HG03060 (cell line): ENCODE results near the gene CLN6.
"Not testable (repeated sequence)": the region's sequence is repeated elsewhere in the genome, so short reads cannot be mapped to it uniquely, and the experiment has no call there.

ENCODE experiments used
- ATAC-seq: cut with Tn5 transposase; IDR thresholded peaks from one replicate; pipeline ENCODE4 v1.9.1; 2021; ENCODE audit warnings: low read depth, moderate number of reproducible peaks; ENCODE audit not compliant: unreplicated experiment

CLN6 gene

DNA sequence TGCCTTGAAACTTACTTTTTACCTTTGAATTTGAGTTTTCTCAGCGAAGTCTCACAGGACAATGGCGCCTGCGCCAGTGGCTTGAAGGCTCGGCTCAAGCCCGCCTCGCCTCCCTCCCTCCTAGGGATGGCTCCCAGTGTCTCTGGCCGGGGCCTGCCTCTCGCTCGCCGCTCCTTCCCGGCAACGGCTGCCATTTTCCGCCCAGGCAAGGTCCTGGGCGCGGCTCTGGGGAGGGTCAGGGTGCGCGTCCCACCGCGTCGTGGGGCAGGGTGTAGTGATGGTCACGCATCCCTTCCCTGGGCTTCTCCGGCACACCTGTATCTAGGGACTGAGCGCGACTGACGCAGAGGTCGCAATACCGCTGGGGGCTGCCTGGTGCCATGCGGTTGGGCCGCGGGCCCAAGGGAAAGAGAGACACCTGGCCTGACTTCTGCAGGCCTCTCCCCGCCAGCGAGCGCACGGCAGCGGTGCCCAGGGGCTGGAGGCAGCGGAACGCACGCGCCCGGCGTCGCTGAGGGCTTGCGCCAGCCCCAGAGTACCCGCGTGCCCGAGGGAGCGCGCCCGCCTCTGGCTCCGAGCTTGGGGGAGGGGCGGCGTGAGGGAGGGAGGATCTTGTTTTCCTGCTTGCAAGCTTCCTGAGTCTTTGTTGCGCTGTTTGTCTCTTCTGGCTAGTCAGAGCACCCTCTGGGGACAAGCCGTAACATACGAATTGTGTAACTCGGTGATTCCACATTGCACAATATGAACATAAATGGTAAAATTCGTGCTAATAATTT is 27.3 kb upstream of the CLN6 start:
- no peak for ATAC-seq

DNA sequence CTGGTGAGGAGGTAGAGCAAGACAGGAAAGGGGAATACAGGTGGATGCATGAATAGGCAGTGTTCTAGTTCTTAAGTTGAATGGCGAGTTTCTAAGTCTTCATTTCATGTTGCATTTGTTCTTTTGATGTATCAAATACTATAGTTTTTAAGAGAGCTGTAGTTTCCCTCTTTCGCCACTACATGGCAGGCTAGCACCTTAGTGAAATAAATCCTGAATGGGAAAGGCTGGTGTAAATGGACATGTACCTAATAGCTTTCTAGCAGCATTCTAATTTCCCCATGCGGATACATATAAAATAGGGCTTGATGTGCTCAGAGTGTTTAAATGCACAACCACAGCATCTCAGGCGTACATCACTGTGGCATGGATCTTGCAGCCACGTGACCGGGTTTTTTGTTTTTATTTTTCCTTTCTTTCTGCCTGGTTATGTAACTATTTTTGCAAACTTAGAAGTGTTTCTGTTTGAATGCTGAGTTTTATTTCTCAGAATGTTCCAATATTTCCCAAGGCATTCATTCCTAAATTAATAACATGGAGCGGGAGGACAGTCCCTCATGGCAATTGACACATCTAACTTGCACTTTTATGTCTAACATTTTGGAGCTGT is 23.5 kb upstream of the CLN6 start:
- ATAC-seq = no peak

DNA sequence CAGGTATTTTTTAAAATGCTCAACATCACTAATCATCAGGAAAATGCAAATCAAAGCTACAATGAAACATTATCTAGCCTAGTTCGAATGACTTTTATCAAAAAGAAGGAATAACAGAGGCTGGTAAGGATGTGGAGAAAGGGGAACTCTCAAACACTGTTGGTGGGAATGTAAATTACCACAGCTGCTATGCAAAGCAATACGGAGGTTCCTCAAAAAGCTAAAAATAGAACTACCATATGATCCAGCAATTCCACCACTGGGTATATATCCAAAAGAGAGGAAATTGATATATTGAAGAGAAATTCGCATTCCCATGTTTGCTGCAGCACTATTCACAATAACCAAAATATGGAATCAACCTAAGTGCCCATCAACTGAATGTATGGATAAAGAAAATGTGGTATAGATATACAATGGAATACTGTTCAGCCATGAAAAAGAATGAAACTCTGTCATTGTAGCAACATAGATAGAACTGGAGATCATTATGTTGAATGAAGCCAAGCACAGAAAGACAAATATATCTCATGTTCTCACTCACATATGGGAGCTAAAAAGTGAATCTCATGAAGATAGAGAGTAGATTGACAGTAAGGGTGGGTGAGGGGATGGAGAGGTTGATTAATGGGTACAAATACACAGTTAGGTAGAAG is 19.7 kb upstream of the CLN6 start:
- ATAC-seq = no peak

DNA sequence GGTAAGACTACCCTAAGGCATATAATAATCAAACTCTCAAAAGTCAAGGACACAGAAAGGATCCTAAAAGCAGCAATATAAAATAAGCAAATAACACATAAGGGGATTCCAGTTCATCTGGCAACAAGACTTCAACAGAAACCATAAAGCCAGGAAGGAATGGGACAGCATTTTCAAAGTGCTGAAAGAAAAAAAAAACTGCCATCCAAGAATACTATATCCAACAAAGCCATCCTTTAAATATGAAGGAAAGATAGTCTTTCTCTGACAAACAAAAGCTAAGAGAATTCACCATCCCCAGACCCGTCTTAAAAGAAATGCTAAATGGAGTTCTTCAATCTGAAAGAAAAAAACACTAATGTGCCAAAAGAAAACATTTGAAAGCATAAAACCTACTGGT is 14.7 kb upstream of the CLN6 start:
- ATAC-seq = no peak

DNA sequence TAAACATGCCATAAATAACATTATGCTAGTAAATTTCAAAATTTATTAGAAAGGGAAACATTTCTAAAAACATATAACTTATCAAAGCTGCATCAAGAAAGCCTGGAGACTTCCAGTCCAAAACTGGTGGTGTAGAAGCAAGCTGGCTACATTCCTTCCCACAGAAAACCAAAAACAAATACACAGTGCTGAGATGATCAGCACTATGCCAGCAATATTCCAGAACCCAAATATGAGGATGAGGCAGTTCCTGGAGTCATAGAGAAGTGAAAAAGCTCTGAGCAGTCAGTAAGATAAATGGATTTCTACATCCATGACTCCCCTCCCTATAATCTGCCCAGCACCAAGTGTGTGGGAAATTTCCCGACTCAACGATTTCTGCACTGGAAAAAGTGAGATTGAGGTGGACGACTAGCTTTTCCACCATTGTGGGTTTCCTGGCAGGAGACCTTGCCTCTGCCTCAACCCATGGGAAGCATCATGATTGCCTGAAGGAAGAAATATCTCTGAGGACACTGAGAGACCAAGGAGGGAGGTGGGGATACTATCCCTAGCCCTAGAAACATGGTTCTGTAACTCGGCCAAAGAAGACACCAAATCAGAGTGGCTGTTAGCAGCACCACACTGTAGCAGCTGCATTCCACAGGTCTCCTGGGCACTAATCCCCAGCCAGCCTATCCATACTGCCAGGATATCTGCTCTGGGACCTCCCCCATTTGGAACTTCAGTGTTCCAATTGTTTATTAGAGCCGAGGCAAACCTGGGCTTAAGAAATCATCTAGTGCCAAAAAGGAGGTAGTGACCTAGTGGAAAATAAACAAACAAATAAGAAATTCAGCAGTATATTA is 11.8 kb upstream of the CLN6 start:
- ATAC-seq = no peak

DNA sequence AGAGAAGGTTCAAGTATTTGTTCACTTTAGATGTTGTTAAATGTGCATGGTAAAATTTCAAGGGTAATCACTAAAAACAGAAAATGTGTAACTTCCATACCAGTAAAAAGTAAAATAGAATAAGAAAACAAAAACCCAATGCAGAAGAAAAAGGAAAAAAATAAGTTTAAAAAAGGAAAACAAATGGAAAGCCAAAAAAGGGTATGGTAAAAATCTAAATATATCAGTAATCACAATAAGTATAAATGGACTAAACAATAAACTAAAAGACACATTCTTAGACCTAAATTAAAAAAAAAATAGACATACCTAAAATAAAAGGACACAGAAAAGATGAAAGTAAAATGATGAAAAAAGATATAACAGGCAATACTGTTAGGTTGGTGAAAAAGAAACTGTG is 9.5 kb upstream of the CLN6 start:
- no peak for ATAC-seq

DNA sequence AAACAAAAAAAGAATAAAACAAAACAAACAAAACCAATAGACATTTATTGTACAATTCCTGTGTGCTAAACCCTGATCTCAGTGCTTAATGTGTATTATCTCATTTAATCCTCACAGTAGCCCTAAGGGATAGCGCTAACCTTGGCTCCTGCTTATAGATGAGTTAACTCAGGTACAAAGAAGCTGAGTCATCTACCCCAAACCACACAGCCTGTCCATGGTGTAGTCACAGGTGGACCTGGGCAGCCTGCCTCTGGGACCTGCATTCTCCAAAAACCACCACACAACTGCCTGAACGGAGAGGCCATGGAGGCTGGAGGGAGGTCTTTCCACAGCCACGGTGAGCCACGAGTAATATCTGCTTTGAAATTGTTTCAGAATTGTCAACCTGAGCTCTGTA is 5.5 kb upstream of the CLN6 start:
- no peak for ATAC-seq

DNA sequence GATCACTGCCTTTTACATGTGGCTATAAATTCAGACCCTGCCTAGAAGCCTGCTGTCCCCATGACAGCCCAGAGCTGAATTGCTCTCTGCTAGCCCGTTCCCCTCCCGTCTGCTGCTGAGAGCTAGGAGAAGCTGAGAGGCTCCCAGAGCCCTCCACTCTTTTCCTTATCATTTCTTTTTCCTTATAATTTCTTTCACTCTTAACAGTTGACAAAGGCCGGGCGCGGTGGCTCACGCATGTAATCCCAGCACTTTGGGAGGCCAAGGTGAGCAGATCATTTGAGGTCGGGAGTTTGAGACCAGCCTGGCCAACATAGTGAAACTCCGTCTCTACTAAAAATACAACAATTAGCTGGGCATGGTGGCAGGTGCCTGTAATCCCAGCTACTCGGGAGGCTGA is 5.0 kb upstream of the CLN6 start:
- not testable (repeated sequence) for ATAC-seq

DNA sequence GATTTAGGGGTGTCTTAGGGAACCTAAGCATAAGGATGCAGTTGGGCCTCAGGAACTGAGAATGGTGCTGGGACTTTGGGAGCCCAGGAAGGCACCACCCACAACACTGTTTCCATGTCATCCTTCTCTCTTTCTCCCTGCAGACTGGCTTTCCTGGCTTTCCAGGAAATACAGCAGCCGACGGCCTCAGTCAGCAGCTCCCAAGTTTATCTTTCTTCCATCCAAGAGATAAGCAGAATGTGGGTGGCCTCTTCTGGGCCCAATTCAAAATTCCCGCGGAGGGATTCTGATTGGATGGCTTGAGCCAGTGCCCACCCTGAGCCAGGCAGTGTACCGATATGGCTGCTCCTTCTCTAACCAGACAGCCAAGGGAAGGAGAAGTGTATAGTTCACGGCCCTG is 4.5 kb upstream of the CLN6 start:
- no peak for ATAC-seq

DNA sequence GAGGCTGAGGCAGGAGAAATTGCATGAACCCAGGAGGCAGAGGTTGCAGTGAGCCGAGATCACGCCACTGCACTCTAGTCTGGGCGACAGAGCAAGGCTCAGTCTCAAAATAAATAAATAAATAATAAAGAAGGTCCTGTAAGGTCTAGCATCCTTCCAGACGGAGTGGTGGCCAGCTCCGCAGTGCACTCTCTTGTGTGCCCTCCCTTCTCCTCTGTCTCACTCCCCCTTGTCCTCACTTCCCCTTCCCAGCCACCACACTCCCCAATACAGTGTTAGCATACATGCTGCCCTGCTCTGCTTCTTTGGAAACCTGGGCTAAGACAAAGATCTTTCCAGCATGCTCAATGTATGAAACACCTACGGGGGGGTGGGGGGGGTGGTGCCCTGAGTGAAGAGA is 3.4 kb upstream of the CLN6 start:
- no peak for ATAC-seq

DNA sequence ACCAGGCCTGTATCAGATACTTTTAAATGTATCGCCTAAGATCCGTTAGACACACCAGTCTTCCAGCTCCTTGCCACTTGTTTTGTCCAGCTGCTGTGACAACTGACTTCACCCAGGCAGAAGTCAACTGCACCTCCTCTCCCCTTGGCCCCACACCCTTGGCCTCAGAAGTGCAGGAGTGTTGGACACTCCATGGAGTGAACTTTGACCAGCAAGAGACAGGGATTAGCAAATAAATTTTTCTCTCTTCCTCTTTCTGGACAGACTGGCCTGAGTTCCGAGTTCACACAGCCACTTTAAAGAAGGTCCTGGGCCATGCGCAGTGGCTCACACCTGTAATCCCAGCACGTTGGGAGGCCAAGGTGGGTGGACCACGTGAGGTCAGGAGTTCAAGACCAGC is 2.9 kb upstream of the CLN6 start:
- ATAC-seq = no peak

DNA sequence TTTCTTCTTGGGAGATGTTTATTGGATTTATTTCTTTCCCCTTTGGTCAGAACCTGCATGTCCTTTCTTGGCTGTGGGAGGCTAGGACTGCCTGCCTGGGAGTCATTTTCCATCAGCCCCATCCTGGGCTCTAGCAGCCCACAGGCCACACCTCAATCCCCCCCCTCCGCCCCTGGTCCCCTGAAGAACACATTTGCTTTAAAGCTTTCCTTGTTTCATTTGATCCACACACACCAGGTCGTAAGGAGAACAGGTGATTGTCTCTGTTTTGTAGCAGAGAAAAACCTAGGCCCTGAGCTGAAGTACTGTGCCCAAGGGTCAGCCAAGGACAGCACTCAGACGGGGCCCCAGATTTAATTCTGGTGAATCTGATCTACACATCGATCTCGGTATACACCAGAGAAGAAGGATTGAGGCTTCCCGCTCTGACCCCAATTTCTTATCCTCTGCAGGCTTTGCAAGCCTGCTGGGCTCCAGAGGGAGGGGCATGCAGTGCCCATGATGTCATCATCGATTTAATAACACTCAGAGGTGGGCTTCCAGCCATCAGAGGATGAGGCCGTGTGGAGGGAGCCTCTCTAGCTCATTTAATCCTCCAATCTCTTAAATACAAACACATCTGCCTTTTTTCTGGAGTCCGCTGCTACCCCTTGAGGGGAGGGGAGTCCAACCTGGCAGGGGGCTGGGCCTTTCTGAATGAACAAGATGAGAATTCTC is 1.7 kb upstream of the CLN6 start:
- no peak for ATAC-seq

DNA sequence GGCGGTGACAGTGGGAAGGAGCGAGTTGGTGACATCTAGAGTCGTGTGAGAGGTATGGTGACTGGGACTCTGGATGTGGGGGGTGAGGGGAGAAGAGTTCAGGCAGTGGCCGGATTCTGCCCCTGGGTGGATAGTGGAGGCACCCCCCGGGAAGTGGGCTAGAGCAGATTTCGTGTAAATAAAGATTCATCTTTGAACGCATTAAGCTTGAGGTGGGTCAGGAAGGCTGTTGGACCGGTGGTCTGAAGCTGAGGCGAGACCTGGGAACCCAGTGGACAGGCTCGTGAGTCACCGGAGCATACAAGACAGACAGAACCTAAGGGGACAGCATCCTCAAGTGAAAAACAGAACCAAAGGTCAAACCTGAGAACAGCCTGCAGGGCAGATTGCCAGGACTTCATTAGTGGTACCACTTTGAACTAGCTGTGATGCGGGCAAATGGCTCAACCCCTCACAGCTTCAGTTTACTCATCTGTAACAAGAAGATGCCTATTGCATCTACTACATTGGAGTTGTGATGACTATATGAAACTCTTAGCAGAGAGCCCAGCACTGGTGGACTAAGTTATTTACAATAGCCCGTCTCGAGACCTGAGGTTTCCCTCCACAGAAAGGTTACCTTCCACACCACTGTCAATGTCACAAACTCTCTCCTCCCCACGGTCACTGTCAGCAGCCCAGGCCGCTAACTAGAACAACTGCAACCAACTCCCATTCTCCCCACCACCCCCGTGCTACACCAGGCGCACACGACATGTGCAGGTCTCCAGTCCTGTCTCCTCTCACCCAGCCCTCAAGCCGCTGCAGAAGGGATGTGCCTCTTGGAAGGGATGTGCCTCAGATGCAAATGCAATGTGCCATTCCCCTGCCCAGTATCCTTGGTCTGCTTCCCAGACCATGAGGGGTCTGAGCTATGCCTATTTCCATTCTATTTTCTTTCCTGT is 901 bp upstream of the CLN6 start:
- no peak for ATAC-seq

DNA sequence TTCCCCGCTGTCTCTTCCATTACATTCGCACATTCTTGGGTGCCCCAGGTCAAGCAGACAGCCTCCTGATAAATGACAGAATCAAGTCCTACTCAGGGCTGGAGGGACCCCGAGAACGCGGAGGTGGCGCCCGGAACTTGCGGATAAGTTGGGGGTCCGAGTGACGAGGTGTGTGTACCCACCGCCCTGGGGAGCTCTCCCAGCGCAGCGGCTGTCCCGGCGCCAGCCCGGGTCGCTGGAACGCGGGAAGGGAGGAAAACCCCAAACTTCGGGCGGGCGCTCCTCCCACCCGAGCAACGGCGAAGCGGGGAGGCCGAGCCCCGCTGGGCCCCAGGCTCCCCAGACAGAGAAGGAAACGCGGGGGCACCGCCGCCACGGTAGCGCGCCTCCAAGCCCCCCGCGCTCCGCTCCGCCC is 550 bp downstream of the CLN6 start:
- ATAC-seq = no peak

DNA sequence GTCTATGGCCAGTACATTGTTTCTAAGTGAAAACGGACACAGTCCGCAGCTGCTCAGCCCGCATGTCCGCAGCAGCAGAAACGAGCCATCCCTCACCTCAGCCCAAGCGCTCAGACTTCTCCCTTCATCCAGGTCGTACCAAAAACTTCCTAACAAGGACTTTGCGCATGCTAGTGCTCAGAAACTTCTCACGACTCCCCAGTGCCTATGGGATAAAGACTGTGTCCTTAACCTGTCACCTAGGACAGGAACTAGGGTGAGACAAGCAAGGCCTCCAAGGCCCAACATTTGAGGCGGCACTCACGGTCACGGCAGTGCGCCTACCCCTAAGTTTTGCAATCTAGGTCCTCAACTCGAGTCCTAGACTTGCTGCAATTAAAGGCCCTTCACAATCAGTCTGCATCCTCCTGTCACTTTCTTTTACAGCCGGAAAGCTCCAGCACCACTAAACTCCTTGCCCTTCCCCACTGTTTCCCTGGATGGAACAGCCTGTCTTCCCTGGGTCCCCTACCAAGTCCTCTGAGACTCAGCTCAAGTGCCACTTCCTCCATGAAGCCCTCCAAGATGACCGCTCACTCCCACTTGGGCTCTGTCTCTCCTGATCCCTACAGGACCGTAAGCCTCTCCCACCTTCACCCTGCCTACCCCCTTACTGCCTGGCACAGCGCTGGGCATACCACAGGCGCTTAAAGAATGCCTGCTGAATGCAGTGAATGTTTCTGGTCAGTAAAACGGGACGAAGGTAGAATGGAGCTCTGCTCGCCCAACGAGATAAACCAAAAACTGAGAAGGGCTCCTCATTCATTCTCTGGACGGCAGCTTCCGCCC is 1.2 kb downstream of the CLN6 start:
- ATAC-seq = no peak

DNA sequence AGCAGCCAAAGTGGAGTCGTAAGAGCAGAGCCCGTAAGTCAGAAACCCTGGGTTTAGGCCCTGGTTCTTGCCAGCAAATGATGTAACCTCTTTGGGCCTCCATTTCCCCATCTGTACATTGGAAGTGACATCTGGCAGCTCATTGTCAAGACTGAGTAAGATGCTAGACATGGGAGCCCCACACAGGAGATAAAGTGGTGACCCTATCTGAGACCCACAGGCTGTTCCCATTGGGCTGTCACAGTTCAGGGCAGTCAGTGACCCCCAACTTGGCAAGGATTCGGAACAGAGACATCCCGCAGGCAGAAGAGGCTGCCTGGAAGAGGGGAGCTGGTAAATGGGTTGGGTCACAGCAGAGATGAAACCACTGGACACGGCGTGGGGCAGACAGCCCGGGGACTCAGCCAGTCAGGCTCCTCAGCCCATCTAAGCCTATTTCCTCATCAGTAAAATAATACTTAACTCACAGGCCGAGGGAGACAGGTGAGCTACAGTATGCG is 1.8 kb downstream of the CLN6 start:
- ATAC-seq = no peak

DNA sequence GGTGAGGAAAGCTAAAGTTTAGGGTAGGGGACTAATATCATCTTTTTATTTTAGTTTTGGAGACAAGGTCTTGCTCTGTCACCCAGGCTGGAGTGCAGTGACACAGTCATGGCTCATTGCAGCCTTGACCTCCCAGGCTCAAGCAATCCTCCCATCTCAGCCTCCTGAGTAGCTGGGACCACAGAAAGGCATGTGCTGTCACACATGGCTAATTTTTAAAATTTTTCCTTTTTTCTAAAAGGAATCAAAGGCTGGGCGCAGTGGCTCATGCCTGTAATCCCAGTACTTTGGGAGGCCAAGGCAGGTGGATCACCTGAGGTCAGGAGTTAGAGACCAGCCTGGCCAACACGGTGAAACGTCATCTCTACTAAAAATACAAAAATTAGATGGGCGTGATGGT is 4.1 kb downstream of the CLN6 start:
- not testable (repeated sequence) for ATAC-seq

DNA sequence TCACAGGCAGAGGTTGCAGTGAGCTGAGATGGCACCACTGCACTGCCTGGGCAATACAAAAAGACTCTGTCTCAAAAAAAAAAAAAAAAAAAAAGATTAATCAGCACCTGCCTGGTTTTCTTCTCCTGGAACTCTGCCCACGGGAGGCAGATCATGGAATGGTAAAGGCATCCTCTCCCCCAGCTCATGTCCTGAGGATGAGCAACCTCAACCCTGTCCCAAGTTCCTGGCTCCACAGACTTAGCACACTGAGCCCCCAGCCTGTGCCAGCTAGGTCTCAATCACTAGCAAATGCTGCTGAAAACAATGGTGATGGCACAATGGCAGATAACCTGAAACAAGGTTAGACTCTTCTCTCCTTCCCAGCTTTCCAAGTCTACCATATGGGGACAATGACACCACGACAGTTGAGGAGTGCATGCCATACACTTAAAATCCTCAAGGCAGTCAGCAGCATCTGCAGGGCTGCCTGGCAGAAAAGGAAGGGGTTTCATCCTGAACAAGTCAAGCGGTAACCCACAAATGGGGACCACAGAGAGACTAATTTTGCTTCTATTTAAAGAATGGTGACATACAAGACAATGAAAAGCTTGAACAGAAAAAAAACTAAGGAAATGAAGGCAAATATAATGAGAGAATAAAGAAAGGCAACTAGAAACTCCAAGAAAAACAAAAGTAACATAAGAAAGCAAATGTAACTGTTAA is 4.8 kb downstream of the CLN6 start:
- no peak for ATAC-seq
